Measurements from ENCODE around the gene RIC8B. TPM values are rescaled to one million over a fixed set of nuclear protein-coding genes. Genes with fewer than 3 reads are reported as not detected.
A peak's percentile ranks its signal among the peaks of the same experiment; 100 is the strongest.

The RIC8B gene
- total RNA-seq, 1 experiment from 2014 or later: 7.8 TPM

GRCh38 chr12:106854723-106855122 is 80.2 kb downstream of the RIC8B start:
- Histone ChIP-seq H3K4me3 (ENCODE audit: low read depth, low read length) (no peak overlapping the region), H3K36me3 (ENCODE audit: control insufficient read depth, insufficient read depth, low read length) (no peaks in the 10 kb centered on the region), H3K9me3 (no peaks in the 10 kb centered on the region), H3K4me1 (peaks cover 32% of the 10 kb centered on the region), H3K27me3 (replicated peaks; ENCODE audit: control insufficient read depth, insufficient read depth, low read length) (no peaks in the 10 kb centered on the region)
- TF ChIP-seq, protein P1, sequence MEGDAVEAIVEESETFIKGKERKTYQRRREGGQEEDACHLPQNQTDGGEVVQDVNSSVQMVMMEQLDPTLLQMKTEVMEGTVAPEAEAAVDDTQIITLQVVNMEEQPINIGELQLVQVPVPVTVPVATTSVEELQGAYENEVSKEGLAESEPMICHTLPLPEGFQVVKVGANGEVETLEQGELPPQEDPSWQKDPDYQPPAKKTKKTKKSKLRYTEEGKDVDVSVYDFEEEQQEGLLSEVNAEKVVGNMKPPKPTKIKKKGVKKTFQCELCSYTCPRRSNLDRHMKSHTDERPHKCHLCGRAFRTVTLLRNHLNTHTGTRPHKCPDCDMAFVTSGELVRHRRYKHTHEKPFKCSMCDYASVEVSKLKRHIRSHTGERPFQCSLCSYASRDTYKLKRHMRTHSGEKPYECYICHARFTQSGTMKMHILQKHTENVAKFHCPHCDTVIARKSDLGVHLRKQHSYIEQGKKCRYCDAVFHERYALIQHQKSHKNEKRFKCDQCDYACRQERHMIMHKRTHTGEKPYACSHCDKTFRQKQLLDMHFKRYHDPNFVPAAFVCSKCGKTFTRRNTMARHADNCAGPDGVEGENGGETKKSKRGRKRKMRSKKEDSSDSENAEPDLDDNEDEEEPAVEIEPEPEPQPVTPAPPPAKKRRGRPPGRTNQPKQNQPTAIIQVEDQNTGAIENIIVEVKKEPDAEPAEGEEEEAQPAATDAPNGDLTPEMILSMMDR (IDR thresholded peaks at IDR 0.05; ENCODE audit: insufficient read depth in 1 of 2, low read depth in 1 of 2, low read length in 1 of 2, severe bottlenecking in 1 of 2, unreplicated experiment in 1 of 2): no peak
- no peak for DNase-seq
- Mint-ChIP-seq H3K27ac (ENCODE audit: unreplicated experiment) (no peak overlapping the region), H3K36me3 (ENCODE audit: insufficient read depth, unreplicated experiment) (no peaks in the 10 kb centered on the region), H3K9me3 (ENCODE audit: unreplicated experiment) (no peaks in the 10 kb centered on the region), H3K4me1 (ENCODE audit: low read depth, unreplicated experiment) (no peaks in the 10 kb centered on the region), H3K27me3 (ENCODE audit: insufficient read depth, unreplicated experiment) (no peaks in the 10 kb centered on the region), H3K4me3 (ENCODE audit: unreplicated experiment) (no peak overlapping the region)
- CTCF ChIA-PET: no interaction called here
- POLR2A ChIA-PET: interaction anchor here (0.5 kb wide), 1 partner anchor 102 kb away, joined by 3 read pairs; no protein-coding TSS in a partner anchor
- intact Hi-C loops (cut with micrococcal nuclease; ENCODE audit: unreplicated experiment): loop anchor here (5.0 kb wide), 1 partner anchor 38 kb away; no protein-coding TSS in a partner anchor
- no TSS peak for BruUV-seq (replicated peaks)

GRCh38 chr12:106855221-106855758 is 80.8 kb downstream of the RIC8B start:
- TF ChIP-seq, protein P1 (IDR thresholded peaks at IDR 0.05; ENCODE audit: insufficient read depth in 1 of 2, low read depth in 1 of 2, low read length in 1 of 2, severe bottlenecking in 1 of 2, unreplicated experiment in 1 of 2): no peak
- Mint-ChIP-seq H3K4me1 (ENCODE audit: low read depth, unreplicated experiment) (no peaks in the 10 kb centered on the region), H3K27me3 (ENCODE audit: insufficient read depth, unreplicated experiment) (no peaks in the 10 kb centered on the region), H3K4me3 (ENCODE audit: unreplicated experiment) (no peak overlapping the region), H3K9me3 (ENCODE audit: unreplicated experiment) (no peaks in the 10 kb centered on the region), H3K36me3 (ENCODE audit: insufficient read depth, unreplicated experiment) (no peaks in the 10 kb centered on the region), H3K27ac (ENCODE audit: unreplicated experiment) (no peak overlapping the region)
- H3K36me3 ChIP-seq (ENCODE audit: control insufficient read depth, insufficient read depth, low read length): no peaks in the 10 kb centered on the region
- no TSS peak for BruUV-seq (replicated peaks)
- H3K4me1 ChIP-seq: peaks cover 32% of the 10 kb centered on the region
- no peak overlapping the region for H3K4me3 ChIP-seq (ENCODE audit: low read depth, low read length)
- intact Hi-C loops (cut with micrococcal nuclease; ENCODE audit: unreplicated experiment): loop anchor here (5.0 kb wide), 1 partner anchor 37 kb away; no protein-coding TSS in a partner anchor
- ChIA-PET POLR2A (interaction anchor here (0.5 kb wide), 1 partner anchor 101 kb away, joined by 3 read pairs; no protein-coding TSS in a partner anchor), CTCF (interaction anchor here (1.0 to 1.2 kb wide), 2 partner anchors 13 to 65 kb away, joined by 3 to 6 read pairs; no protein-coding TSS in a partner anchor)
- no peaks in the 10 kb centered on the region for H3K9me3 ChIP-seq
- H3K27me3 ChIP-seq (replicated peaks; ENCODE audit: control insufficient read depth, insufficient read depth, low read length): no peaks in the 10 kb centered on the region
- DNase-seq: peak in 1 of 2 experiments; percentile 23

DNA sequence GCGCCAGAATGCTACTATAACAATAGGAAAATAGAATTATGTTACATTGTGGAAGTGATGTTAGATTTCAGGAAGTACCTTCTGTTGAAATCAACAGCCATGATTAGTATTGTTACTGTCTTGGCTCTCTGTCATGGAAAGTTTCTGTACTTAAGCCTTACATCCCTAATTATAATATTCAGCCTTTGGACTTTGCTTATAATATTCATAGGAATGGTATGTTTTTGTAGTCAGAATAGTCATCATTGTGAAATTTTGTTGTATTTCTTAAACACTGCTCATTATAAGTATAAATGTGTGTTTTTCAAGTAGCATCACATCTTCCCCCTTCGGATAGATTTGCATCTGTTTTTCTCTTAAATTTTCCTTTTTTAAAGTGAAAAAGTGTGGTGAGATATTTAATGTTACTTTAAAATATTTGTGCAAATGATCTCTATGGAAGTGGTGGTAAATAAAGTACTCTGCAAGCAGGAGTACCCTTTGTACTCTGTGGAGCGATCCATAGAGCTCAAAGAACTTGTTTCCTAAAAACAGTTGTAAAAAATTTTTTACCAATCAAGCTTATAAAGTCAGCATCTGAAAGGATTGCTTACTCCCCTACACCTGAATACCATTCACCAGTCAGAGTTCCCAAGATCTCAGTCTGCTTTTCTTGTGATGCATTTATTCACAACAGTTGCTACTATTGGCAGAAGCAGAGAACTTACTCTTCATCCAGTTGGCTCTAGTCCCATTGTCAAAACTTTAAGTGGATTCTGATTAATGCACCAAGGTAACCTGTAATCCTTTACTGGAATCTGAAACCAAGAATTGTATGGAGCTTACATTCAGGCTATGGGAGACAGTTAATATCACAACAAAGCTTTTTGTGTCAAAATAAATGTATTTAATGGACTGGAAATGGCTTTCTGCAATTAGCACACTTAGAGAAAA is 87.8 kb downstream of the RIC8B start:
- DNase-seq: no peak
- Mint-ChIP-seq H3K4me1 (ENCODE audit: low read depth, unreplicated experiment) (no peaks in the 10 kb centered on the region), H3K4me3 (ENCODE audit: unreplicated experiment) (no peak overlapping the region), H3K27ac (ENCODE audit: unreplicated experiment) (no peak overlapping the region), H3K36me3 (ENCODE audit: insufficient read depth, unreplicated experiment) (peaks cover 7% of the 10 kb centered on the region), H3K9me3 (ENCODE audit: unreplicated experiment) (no peaks in the 10 kb centered on the region), H3K27me3 (ENCODE audit: insufficient read depth, unreplicated experiment) (no peaks in the 10 kb centered on the region)
- no peaks in the 10 kb centered on the region for H3K36me3 ChIP-seq (ENCODE audit: control insufficient read depth, insufficient read depth, low read length)
- intact Hi-C loops (cut with micrococcal nuclease; ENCODE audit: unreplicated experiment): no loop called here
- H3K27me3 ChIP-seq (replicated peaks; ENCODE audit: control insufficient read depth, insufficient read depth, low read length): no peaks in the 10 kb centered on the region
- TF ChIP-seq, protein P1 (IDR thresholded peaks at IDR 0.05; ENCODE audit: insufficient read depth in 1 of 2, low read depth in 1 of 2, low read length in 1 of 2, severe bottlenecking in 1 of 2, unreplicated experiment in 1 of 2): no peak
- POLR2A ChIA-PET: no interaction called here
- no TSS peak for BruUV-seq (replicated peaks)
- H3K9me3 ChIP-seq: no peaks in the 10 kb centered on the region
- CTCF ChIA-PET: no interaction called here
- no peak overlapping the region for H3K4me3 ChIP-seq (ENCODE audit: low read depth, low read length)
- H3K4me1 ChIP-seq: no peaks in the 10 kb centered on the region

Data from Caco-2 (cell line).